ENCODE results near the gene DUSP23.

DUSP23 gene

DNA sequence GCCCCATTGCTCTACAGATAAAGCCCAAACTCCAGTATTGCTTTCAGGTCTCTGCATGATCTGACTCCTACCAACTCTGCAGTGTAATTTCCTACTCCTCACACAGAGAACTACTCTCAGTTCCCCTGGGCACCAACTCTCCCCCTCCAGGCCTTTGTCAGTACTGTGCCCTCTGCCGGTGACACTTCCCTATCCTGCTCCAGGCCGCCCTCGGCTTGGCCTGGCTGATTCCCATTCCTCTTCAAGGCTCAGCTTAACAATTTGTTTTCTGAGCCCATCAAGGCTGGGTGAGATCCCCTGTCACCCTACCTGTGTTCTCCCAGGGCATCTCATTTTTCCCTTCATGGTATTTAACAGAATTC is 48.5 kb downstream of the DUSP23 start:
- DNase-seq: peak; percentile 90

GRCh38 chr1:159829822-159830465 is 49.2 kb downstream of the DUSP23 start:
- no peak for DNase-seq

GRCh38 chr1:159830722-159831121 is 50.0 kb downstream of the DUSP23 start:
- no peak for DNase-seq

GRCh38 chr1:159831412-159832141 is 50.8 kb downstream of the DUSP23 start:
- DNase-seq: no peak
